Naive thymus-derived CD4-positive, alpha-beta T cell (primary cell): Measurements from ENCODE around the gene SPIN4. TPM values are rescaled to one million over a fixed set of nuclear protein-coding genes. Genes with fewer than 3 reads are reported as not detected.

Experiments
- ATAC-seq: fragments of 150-1000 bp; cut with Tn5 transposase; 2 replicates; pipeline ENCODE4 v1.10.0; 2021; ENCODE audit warnings: mild to moderate bottlenecking, moderate library complexity
- CTCF ChIA-PET: fragments of 350-600 bp; sonication (Branson Sonifier 250); formaldehyde crosslinking; loops from one replicate; lab custom pipeline; 2021; ENCODE audit warnings: antibody characterized with exemption; lab: Charles Lee
- POLR2A ChIA-PET: fragments of 350-600 bp; sonication (Branson Sonifier 250); formaldehyde crosslinking; loops from one replicate; lab custom pipeline; 2021; ENCODE audit warnings: antibody characterized with exemption, inconsistent platforms; lab: Charles Lee
- DNase-seq, 9 donors: peaks; one replicate each; pipeline versions ENCODE4 v3.0.0 to v3.0.0-alpha.2; 2020 to 2022; ENCODE audit warnings: mixed read lengths in 1 of 9
- H3K27ac ChIP-seq: one replicate; pipeline ENCODE4 v1.7.0; 2013; ENCODE audit warnings: mild to moderate bottlenecking, low read depth, low read length, moderate library complexity
- H3K27me3 ChIP-seq, 2 donors: one replicate each; pipeline ENCODE4 v1.7.0; 2013; ENCODE audit warnings: low read length in 2 of 2, mild to moderate bottlenecking in 2 of 2, moderate library complexity in 2 of 2; ENCODE audit not compliant: control insufficient read depth in 2 of 2, insufficient read depth in 2 of 2
- H3K36me3 ChIP-seq, 3 experiments: 1 replicate in 2 of 3; 2 replicates in 1 of 3; pipeline ENCODE4 v1.7.0; 2013; ENCODE audit warnings: low read length in 3 of 3, mild to moderate bottlenecking in 3 of 3, moderate library complexity in 1 of 3; ENCODE audit not compliant: insufficient read depth in 3 of 3, control insufficient read depth in 2 of 3
- H3K4me1 ChIP-seq, 2 donors: one replicate each; pipeline ENCODE4 v1.7.0; 2013; ENCODE audit warnings: low read length in 2 of 2, mild to moderate bottlenecking in 2 of 2, moderate library complexity in 1 of 2; ENCODE audit not compliant: control insufficient read depth in 2 of 2, insufficient read depth in 2 of 2
- H3K4me3 ChIP-seq: 2 replicates; pipeline ENCODE4 v1.7.0; 2013; ENCODE audit warnings: mild to moderate bottlenecking, low read length
- H3K9me3 ChIP-seq, 3 experiments: 1 replicate in 2 of 3; 2 replicates in 1 of 3; pipeline ENCODE4 v1.7.0; 2013; ENCODE audit warnings: low read length in 3 of 3; ENCODE audit not compliant: control insufficient read depth in 2 of 3
- H3K27ac Mint-ChIP-seq, 9 donors: one replicate each; pipeline ENCODE4 v1.8.0; 2020 to 2022; ENCODE audit warnings: mixed read lengths in 9 of 9, mild to moderate bottlenecking in 8 of 9, moderate library complexity in 5 of 9, inconsistent platforms in 2 of 9
- H3K27me3 Mint-ChIP-seq, 5 donors: one replicate each; pipeline ENCODE4 v1.8.0; 2021 to 2022; ENCODE audit warnings: mixed read lengths in 5 of 5, mild to moderate bottlenecking in 1 of 5
- H3K36me3 Mint-ChIP-seq, 5 donors: one replicate each; pipeline ENCODE4 v1.8.0; 2020 to 2022; ENCODE audit warnings: mixed read lengths in 5 of 5, mild to moderate bottlenecking in 3 of 5, inconsistent platforms in 1 of 5
- H3K4me1 Mint-ChIP-seq, 7 donors: one replicate each; pipeline ENCODE4 v1.8.0; 2020 to 2022; ENCODE audit warnings: mixed read lengths in 7 of 7, mild to moderate bottlenecking in 3 of 7, inconsistent platforms in 1 of 7
- H3K4me3 Mint-ChIP-seq, 10 donors: one replicate each; pipeline ENCODE4 v1.8.0; 2020 to 2022; ENCODE audit warnings: mild to moderate bottlenecking in 10 of 10, mixed read lengths in 10 of 10, moderate library complexity in 6 of 10, inconsistent platforms in 2 of 10
- H3K9me3 Mint-ChIP-seq, 11 donors: one replicate each; pipeline ENCODE4 v1.8.0; 2020 to 2022; ENCODE audit warnings: mixed read lengths in 11 of 11, mild to moderate bottlenecking in 4 of 11, inconsistent platforms in 1 of 11, moderate library complexity in 1 of 11
- intact Hi-C, 2 donors: fragments of 100-400 bp; cut with micrococcal nuclease; formaldehyde crosslinking; loops; one replicate each; pipeline ENCODE4 v1.15.1; 2023
- polyA plus RNA-seq, 2 donors: library from polyadenylated mRNA; unstranded; fragments of 300-500 nt; fragmentation: Illumina TruSeq; gene quantifications; one replicate each; pipeline ENCODE4 v1.2.3, GENCODE V29; 2021
- total RNA-seq, 6 experiments: library from RNA in 5 of 6; stranded (reverse) in 5 of 6; gene quantifications; 1 replicate in 5 of 6; 2 replicates in 1 of 6; pipeline ENCODE4 v1.2.3 and lab custom pipeline; 2021 to 2026

The SPIN4 gene
- total and polyA plus RNA-seq, 7 experiments from 2014 or later = 0.40 to 6.8 (median 1.7) TPM

DNA sequence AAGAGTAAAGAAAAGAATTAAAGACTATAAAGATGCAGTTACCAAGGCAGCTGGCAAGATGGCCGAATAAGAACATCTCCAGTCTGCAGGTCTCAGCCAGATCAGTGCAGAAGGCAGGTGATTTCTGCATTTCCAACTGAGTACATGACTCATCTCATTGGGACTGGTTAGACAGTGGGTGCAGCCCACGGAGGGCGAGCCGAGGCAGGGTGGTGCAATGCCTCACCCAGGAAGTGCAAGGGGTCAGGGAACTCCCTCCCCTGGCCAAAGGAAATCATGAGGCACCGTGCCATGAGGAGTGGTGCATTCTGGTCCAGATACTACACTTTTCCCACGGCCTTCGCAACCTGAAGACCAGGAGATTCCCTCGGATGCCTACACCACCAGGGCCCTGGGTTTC lies 20.5 kb downstream of the SPIN4 start:
- H3K4me3 ChIP-seq = no peak overlapping the region
- Mint-ChIP-seq H3K4me1 (peaks cover 0 to 2% (median 0%) of the 10 kb centered on the region in 7 donors), H3K27me3 (no peaks in the 10 kb centered on the region), H3K27ac (no peak overlapping the region), H3K9me3 (peaks cover 0 to 5% (median 0%) of the 10 kb centered on the region in 11 donors), H3K36me3 (peaks cover 0 to 17% (median 0%) of the 10 kb centered on the region in 5 donors), H3K4me3 (no peak overlapping the region)
- H3K4me1 ChIP-seq = no peaks in the 10 kb centered on the region
- ATAC-seq = no peak
- no peak for DNase-seq
- ChIA-PET CTCF (no interaction called here), POLR2A (no interaction called here)
- intact Hi-C loops = no loop called here
- no peaks in the 10 kb centered on the region for H3K36me3 ChIP-seq
- H3K27me3 ChIP-seq = no peaks in the 10 kb centered on the region
- no peak overlapping the region for H3K27ac ChIP-seq
- no peaks in the 10 kb centered on the region for H3K9me3 ChIP-seq

DNA sequence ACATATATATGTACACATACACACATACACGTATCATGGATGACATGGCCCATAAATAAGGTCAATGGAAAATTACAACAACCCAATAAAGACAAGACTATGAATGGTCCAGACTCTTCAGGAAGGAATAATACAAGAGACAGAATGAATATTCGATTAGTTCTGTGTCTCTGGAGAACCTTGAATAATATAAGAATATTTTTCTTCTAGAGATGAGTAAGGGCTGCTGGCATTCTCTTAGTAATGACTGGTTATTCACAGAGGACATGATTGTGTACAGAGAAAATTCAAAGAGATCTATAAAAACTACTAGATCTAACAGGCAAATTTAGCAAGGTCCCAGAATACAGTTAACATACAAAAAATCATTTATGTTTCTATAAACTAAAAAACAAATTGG lies 23.3 kb downstream of the SPIN4 start:
- H3K27me3 Mint-ChIP-seq = no peaks in the 10 kb centered on the region
- no peak overlapping the region for H3K27ac Mint-ChIP-seq
- H3K36me3 Mint-ChIP-seq = peaks cover 0 to 6% (median 0%) of the 10 kb centered on the region in 5 donors
- intact Hi-C loops = no loop called here
- Histone ChIP-seq H3K4me3 (no peak overlapping the region), H3K4me1 (no peaks in the 10 kb centered on the region), H3K27ac (no peak overlapping the region), H3K9me3 (no peaks in the 10 kb centered on the region), H3K27me3 (no peaks in the 10 kb centered on the region), H3K36me3 (no peaks in the 10 kb centered on the region)
- ChIA-PET POLR2A (no interaction called here), CTCF (no interaction called here)
- no peak overlapping the region for H3K4me3 Mint-ChIP-seq
- H3K9me3 Mint-ChIP-seq = peaks cover 0 to 2% (median 0%) of the 10 kb centered on the region in 11 donors
- no peak for ATAC-seq
- H3K4me1 Mint-ChIP-seq = peaks cover 0 to 2% (median 0%) of the 10 kb centered on the region in 7 donors
- no peak for DNase-seq

GRCh38 chrX:63299596-63299995 lies 51.5 kb downstream of the SPIN4 start:
- peaks cover 0 to 4% (median 0%) of the 10 kb centered on the region in 3 experiments for H3K9me3 ChIP-seq
- intact Hi-C loops = no loop called here
- POLR2A ChIA-PET = no interaction called here

More at GRCh38 chrX:63299596-63299995, 51.5 kb downstream of the SPIN4 start:
- H3K4me1 Mint-ChIP-seq = no peaks in the 10 kb centered on the region
- no peak overlapping the region for H3K4me3 ChIP-seq
- no peak overlapping the region for H3K27ac Mint-ChIP-seq
- H3K27me3 ChIP-seq = no peaks in the 10 kb centered on the region
- no peaks in the 10 kb centered on the region for H3K4me1 ChIP-seq
- H3K27ac ChIP-seq = no peak overlapping the region
- CTCF ChIA-PET = no interaction called here
- no peak for DNase-seq
- H3K36me3 Mint-ChIP-seq = peaks cover 0 to 4% (median 3%) of the 10 kb centered on the region in 5 donors
- no peaks in the 10 kb centered on the region for H3K27me3 Mint-ChIP-seq
- H3K4me3 Mint-ChIP-seq = peak overlapping the region in 1 of 10 donors; percentile 45
- peaks cover 7 to 40% (median 13%) of the 10 kb centered on the region in 11 donors for H3K9me3 Mint-ChIP-seq
- ATAC-seq = no peak
- H3K36me3 ChIP-seq = no peaks in the 10 kb centered on the region
